Ramos (cell line): ENCODE measurements around the gene GFOD2.

ENCODE experiments used
- in situ Hi-C: fragments of 300-500 bp; cut with MboI; formaldehyde crosslinking; loops from one replicate; pipeline ENCODE4 v1.14.3; 2022; ENCODE audit warnings: low sequenced_read_pairs; ENCODE audit not compliant: unreplicated experiment

The GFOD2 gene

DNA sequence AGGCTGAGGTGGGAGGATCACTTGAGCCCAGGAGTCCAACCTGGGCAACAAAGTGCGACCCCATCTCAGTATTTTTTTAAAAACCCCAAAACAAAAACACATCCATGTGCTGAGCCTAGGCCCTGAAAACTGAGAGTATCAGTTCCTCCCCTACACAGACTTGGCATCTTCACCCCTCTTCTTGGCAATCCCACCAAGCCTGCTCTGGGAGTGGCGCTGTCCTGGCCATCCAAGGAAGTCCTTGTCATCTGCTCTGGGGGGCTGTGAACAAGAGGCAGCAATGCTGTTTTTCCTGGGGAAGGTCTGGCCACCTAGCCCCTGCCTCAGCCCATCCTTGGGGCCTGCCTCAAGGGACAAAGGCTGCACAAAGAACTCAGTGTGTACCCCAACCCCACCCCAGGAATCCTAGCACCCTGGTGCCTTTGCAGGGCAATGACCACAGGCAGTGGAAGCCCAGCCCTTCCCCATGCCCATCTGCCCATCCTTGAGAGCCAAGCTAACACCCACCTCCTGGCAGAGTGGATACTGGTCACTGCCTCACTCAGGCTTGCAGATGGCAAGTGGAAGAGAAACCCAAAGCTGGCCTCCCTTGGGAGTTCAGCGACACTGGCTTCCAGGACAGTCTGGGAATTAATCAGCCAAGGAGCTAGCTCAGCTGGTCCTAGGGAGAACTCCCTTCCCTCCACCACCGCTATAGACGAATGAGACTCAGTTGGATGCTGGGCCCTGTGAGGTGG is 14.8 kb upstream of the GFOD2 start:
- in situ Hi-C loops: no loop called here

DNA sequence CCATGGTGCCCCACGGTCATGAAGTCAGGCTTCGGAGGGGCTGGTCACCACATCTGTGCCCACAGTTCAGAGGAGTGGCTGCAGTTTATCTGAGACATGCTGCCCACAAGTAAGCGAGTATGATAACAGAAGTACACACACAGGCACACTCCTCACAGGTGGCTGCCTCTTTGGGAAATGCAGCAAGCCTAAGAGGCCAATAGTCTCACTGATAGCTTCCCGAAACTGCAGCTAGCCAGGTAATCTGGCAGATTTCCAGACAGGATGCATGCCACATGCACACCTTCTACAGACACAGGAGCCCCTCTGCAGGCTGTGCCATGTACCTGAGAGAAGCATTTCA is 12.6 kb upstream of the GFOD2 start:
- in situ Hi-C loops: no loop called here

DNA sequence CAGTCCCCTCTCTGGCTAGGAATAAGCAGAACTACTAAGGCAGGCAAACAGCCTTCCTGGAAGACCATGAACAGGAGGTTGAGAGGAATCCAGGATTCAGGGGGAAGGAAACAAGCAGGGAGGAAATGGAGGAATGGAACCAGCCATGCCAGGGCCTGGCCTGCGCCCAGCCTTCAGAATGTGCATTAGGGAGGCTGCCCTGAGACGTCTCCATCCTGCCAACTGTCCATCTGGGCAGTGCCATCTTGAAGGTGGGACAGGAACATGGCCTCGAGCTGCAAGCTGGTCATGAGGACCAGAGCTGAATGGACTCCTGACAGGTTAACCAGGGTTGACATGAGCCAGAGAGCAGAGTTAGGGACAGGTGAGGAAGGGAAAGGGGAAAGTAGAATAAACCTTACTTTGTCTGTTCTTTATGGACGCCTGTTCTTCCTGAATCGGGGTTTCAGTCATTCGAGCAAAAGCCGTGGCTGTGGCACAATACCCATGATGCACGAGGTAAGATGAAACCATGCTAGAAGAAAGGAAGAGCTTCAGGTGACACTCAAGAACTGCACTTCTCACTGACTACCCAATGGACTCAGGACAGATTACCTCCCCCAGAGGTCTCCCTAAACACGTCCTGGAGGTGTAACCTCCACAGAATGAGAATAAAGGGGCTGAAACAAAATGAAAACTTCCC is 12.1 kb upstream of the GFOD2 start:
- in situ Hi-C loops: no loop called here

DNA sequence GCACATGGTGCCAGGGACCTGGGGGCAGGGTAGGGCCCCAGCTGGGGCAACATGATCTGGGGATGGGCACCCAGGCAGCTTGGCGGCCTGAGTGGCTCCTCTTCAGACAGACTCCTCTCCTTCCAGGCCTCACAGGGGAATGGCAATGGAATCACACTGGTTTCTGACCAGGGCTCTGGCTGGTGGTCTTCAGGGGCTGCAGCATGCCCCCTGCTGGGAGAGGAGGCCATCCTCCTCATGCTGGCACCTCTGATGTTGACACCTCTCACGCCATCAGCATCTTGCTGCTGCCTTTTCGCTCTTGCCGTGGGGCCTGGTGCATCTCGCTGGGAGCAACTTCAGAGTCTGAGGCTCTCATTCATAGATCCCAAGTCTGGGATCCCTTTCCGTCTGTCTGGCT is 11.2 kb upstream of the GFOD2 start:
- in situ Hi-C loops: no loop called here

DNA sequence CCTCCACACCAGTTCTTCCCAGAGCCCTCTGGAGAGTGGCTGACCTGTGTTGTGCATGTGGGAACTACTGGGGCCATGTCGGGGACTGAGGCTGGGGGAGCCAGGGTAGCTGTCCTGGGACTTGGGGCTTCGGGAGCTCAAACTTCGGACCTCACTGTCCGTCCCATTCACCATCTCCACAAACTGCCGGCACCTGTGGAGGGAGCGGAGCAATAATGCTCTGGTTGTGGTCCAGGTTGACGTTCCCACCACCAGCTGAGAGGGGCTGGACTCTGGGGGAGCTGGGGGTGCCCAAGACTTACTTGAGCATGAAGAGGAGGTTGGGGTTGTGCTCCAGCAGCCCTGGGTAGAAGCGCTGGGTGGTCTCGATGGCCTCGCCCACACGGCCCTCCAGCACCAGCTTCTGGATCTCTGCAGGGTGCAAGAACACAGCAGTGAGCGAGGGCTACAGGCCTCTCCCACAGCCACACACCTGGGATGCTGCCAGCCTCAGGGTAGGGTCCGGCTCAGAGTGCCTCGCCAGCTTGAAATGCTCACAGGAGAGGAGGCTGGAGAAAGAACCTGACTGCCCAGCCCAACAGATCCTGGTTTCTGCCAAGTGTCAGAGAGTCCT is 10.6 kb upstream of the GFOD2 start:
- in situ Hi-C loops: no loop called here

DNA sequence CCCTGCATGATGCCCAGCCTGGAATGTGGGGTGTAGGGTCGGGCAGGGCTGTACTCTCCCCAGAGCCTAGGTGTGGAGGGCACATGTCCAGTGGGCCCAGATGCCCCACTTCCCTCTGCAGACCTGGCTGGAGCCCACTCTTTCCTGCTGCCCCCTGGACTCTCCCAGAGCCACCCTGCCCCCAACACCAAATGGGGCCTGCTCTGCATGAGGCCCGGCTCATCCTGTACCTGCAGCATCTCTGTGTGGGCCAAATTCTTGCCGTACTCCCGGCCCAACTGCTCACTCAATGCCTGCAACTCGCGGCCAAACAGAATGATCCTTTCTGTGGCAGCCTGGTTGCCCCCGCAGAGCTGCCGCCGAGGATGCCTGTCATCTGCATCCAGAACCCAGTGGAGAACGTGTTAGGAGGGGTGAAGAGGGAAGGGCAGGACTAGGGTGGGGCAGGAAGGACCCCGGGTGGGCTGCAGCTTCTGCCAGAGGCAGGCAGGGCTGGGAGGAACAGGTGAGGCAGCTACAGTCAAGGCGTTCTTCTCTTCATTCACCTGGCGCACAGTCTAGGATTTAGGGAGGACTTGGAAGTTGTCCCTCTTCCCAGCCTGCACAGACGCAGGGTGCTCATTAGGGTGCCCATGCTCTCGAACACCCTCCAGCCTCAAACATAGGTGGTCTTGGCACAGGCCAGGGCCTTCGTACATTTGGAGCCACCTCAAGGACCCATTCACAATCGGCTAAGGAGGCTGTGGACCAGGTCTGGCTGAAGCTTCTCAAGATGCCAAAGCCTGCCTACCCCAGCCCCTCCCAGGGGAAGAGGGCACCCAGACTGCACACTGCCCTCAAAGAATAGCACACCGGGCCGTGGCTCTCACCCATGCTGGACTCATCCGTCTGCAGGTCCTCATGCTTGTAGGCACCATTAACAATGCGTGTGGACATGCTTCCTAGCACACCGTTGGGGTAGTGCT is 8.7 kb upstream of the GFOD2 start:
- in situ Hi-C loops: no loop called here

DNA sequence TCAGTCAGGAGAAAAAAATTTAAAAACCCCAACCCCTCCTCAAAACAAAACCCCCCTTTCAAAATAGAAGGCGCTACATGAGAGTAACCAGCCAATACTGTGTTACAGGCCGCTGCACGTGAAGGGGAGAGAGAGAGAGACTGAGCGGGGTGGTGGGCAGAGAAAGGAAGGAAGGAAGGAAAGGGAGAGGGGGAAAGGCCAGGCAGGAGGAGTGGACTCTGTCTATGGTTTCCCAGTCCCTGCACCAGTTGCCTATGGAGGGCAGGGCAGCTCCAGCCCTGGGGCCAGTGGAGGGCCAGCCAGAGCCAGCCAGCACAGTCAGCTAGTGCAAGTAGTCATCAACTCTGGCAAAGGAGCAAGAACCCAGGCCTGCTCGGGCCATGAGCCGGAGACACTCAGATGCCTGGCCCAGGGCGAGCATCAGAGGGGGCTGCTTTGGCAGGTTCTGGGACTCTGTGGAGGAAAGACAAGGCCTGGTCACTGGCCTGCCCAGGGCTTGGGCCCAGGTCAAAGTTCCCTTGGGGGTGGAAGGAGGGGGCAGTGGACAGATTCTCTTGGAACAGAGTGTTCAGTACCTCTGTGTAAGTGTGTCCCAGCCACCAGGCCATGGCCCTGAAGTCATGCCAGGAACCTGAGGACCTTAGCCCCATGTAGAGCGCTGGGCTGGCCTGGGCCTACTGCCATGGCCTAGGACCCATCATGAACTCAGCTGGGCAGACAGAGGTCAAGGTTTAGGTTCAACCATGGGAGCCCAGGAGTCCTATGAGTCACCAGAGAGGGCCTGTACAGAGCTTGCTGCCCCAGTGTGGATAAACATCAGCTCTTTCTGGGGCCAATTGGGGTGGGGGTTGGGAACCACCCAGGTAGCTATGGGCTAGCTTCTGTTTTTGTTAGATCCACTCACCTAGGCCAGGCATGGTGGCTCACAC is 7.3 kb upstream of the GFOD2 start:
- in situ Hi-C loops: no loop called here

DNA sequence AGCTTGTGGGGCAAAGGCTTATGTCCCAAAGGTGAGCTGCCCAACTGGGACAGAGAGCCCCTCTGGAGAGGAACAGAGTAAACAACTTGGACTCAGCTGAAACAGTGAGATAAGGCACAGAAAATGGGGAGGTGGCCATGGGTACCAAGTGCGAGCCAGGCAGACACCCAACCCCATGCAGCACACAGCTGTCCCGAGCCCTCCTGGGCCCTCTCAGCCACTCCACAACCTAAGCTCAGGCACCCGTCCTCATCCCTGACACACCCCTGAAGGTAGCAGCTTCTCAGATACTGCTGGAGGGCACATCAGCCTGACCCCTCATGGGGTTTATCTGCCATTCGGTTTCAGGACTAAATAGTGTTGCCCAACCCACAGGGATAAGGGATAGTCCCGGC is 4.8 kb upstream of the GFOD2 start:
- in situ Hi-C loops: no loop called here

DNA sequence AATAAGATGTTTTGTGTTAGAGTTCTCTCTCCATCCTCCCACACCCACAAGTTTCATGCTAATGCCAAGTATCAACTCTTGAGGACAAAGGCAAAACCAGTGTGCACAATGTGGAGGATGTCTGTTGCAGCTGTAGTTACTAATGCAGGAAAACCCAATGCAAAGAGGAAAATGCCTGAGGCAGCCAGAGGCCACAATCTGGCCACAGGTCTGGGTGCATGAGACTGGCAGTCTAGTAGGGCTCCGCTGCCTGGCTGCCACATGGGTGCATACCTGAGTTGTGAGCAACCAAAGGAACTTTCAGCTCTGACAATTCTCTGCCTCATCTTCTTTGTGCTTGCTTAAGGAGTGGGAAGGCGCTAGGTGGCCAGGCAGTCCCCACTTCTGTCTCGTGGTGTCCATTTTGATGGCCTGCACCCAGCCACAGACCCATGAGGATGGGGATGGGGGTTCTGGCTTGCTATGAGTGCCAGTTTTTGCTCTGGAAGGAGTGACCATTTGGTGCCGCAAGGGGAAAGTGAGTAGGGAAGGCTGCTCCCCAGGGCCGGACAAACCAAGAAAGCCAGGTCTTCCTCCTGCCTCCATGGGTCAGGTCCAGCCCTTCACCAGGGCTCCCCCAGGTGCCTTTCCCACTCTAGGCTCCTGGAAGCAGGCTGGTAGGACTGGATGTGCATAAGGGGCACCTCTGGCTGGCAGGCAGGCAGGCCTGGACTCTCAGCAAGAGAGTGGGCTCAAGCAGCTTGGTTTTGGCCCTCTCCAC is 4.2 kb upstream of the GFOD2 start:
- in situ Hi-C loops: no loop called here

DNA sequence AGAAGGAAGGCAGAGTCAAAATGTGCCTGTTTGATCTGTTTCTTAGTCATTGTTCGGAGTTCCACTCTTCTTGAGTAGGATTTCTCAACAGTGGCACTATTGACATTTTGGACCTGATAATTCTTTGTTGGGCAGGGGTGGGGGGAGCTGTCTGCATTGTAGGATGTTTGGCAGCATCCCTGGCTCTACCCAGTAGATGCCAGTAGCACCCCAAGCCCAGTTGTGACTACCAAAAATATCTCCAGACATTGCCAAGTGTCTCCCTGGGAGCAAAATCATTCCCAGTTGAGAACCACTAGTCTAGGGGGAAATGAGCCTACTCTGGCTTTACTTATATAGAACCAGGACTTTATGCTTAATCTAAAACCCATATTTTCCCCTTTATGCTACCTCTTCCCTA is 1.1 kb upstream of the GFOD2 start:
- in situ Hi-C loops: no loop called here

DNA sequence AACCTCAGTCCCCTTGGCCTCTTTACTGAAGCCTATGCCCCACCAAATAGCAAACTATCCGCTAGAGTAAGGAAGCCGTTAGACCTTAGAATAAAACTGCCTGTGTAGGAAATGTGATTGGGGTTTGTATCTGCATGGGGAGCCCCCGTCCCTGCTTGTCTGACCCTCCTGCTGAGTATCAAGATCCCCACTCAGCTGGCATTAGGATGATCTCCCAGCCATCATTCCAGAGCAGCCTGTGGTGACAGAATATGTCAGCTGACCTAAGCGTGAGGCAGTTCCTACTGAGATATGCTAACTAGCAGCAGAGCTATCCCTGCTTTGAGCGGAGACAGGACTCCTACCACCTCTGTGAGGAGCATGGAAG is 645 bp upstream of the GFOD2 start:
- in situ Hi-C loops: no loop called here

DNA sequence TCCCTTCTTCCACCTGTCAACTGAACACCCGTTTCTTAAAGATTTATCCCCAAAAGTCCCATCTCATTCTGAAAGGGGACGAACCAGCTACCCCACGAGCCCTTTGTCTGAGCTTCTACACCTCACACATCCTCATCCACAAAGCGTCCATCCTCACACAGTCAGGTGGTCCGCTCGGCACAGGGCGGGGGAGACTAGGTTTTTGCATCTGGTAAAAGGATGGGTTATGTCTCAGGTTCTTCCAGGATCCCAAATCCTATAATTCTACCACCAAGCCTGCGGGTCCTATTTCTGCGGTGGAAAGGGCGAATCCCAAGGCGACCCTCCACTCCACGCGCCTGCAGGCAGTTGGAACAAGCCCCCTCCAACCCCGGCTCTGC is 458 bp downstream of the GFOD2 start:
- in situ Hi-C loops: no loop called here

DNA sequence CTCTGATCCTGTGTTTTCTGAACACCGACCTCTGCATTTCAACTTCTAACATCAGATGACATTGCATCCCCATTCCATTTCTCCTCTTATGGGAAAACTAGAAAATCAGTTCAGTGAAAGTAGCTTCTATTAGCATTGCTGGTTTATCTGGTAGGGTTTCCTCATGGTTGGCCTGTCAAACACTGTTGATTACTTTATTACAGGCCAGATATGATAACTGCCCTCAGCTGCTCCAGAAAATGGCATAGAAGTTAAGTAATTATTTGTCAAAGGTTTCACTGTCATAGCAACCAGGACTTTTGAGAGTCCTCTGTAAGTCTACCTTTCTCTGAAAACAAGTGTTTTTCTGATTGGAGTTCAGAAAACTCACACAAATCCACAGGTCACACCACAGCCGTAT is 3.0 kb downstream of the GFOD2 start:
- in situ Hi-C loops: no loop called here

DNA sequence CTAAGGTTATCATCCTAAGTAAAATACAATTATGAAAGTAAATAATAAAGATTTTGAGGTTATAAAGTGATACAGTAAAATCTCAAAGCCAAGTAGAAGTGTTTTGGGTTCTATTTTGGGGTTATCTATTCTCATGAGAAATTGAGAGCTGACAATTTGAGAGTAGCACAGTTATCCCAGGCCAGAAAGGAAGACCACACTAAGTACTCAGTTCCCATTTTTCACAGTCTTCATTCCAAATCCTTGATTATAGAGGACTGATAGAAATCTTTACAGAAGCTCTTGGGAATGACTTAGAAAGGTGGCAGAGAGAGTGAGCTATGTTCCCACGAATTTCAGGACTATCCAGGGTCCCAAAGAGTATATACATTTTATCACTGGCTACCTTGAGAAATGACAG is 4.6 kb downstream of the GFOD2 start:
- in situ Hi-C loops: no loop called here

DNA sequence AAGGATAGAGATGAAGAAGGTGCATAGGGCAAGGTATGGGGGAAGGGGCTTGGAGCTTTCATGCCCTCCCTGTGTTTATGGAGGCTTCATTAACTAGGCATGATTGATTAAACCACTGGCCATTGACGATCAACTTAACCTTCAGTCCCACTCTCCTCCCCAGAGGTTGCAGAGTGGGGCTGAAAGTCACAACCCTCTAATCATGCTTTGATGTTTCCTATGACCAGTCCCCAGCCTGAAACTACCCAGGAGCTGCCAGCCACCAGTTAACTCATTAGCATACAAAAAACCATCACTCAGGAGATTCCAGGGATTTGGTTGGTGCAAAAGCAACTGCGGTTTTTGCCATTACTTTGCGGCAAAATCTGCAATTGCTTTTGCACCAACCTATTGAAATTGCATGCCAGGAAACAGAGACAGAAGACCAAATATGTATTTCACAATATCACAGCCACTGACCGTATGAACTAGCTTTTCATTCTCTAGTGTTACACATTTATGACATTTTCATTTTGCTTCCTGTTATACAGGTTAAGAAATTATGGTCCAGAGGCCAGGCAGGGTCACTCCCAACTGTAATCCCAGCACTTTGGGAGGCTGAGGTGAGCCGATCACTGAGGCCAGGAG is 5.4 kb downstream of the GFOD2 start:
- in situ Hi-C loops: no loop called here

DNA sequence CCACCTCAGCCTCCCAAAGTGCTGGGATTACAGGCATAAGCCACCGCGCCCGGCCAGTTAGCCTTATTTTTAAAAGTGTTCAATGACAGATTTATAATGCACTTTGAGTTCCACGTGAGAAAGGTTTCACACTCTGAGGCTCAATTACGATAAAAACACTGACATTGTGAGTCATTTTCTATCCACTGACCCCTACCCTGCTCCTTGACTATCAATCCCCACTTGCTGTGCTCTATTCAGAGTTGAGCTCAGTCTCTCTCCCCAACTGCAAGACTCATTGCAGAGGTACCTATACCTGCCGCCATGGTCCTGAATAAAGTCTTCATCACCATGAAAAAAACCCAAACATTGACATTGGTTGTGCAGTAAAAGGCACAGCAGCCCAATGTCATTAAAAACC is 8.5 kb downstream of the GFOD2 start:
- in situ Hi-C loops: no loop called here

DNA sequence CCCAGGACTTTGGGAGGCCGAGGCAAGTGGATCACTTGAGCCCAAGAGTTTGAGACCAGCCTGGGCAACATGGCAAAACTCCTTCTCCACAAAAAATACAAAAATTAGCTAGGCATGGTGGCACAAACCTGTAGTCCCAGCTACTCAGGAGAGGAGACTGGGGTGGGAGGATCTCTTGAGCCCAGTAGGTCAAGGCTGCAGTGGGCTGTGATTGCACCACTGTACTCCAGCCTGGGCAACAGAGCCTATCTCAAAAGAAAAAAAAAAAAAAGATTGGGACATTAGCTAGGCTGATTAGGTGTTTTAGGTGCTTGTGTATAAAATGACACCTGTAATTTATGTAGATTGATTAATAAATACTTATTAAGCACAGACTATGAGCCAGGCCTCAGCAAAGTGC is 10.1 kb downstream of the GFOD2 start:
- in situ Hi-C loops: no loop called here

DNA sequence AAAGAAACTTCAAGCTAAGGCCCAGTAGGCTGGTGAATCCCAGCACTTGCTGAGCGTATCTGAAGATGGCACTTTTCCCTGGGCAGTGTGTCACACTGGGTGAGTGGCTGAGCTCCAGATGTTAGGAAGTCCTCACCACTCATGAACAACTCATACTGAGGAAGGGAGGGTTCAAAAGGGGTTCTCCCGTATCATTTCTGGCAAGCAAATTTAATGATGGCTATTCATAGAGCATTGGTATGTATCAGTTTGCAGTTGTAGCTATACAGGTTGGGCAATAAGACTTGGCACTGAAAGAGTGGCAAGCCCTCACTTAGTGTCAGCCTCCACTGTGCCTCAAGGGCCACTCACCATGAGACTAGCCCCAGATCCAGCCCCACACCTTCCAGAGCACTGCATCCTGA is 10.7 kb downstream of the GFOD2 start:
- in situ Hi-C loops: no loop called here

DNA sequence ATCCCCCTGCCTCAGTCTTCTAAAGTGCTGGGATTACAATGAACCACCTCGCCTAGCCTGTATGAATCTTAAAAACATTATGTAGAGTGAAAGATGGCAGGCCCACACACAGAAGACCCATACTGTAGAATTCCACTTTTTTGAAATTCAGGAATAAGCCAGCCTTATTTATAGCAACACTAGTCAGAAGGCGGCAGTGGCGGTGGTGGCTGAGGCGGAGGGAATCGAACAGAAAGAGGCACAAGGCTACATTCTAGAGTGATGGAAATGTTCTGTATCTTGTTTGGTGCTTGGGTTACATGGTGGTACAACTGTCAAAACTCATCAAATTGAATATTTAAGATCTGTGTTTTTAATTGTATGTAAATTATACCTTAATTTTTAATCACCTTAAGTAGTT is 11.3 kb downstream of the GFOD2 start:
- in situ Hi-C loops: no loop called here
